Caco-2 (cell line): Measurements from ENCODE around the gene CDK11A. TPM values are rescaled to one million over a fixed set of nuclear protein-coding genes. Genes with fewer than 3 reads are reported as not detected.

Experiments used
- total RNA-seq: library from RNA; stranded (reverse); gene quantifications from 2 replicates; pipeline ENCODE4 v1.2.3, GENCODE V29; 2022

The CDK11A gene
- total RNA-seq, 1 experiment from 2014 or later, result 53.7 TPM

Other genes with a start within 250 kb of the CDK11A start
- 58.6 and 67.3 TPM in 2 replicates for gene ATAD3A, start 212.2 kb downstream of the CDK11A start, total RNA-seq
- gene TMEM240, start 183.7 kb downstream of the CDK11A start, total RNA-seq, result 1.0 and 1.2 TPM in 2 replicates
- gene SSU72, start 149.5 kb downstream of the CDK11A start, total RNA-seq, result 91.5 and 96.2 TPM in 2 replicates
- 13.6 and 15.6 TPM in 2 replicates for gene FNDC10, start 124.2 kb downstream of the CDK11A start, total RNA-seq
- gene MIB2, start 108.9 kb downstream of the CDK11A start, total RNA-seq, result 31.9 and 32.4 TPM in 2 replicates
- 3.7 and 6.0 TPM in 2 replicates for gene MMP23B, start 92.2 kb downstream of the CDK11A start, total RNA-seq
- gene CDK11B, start 65.4 kb downstream of the CDK11A start, total RNA-seq, result 29.3 and 30.2 TPM in 2 replicates
- gene SLC35E2B, start 31.6 kb downstream of the CDK11A start, total RNA-seq, result 26.1 and 26.4 TPM in 2 replicates
- gene NADK, start 54.1 kb upstream of the CDK11A start, total RNA-seq, result 76.7 and 85.8 TPM in 2 replicates
- 268 and 301 TPM in 2 replicates for gene GNB1, start 166.7 kb upstream of the CDK11A start, total RNA-seq
- 1.2 and 1.4 TPM in 2 replicates for gene CALML6, start 190.9 kb upstream of the CDK11A start, total RNA-seq
- gene TMEM52, start 194.9 kb upstream of the CDK11A start, total RNA-seq, result 5.8 and 6.4 TPM in 2 replicates